Heart right ventricle (tissue), 16 donors: ENCODE measurements around the gene PSORS1C1. TPM values are rescaled to one million over a fixed set of nuclear protein-coding genes. Genes with fewer than 3 reads are reported as not detected.
A peak's percentile ranks its signal among the peaks of the same experiment; 100 is the strongest.
"Not testable (repeated sequence)": the region's sequence is repeated elsewhere in the genome, so short reads cannot be mapped to it uniquely, and the experiment has no call there.

Experiments
- ATAC-seq, 8 donors: fragments of 200-7000 bp; cut with Tn5 transposase; one replicate each; pipeline ENCODE4 v1.9.1; 2020; ENCODE audit warnings: mild to moderate bottlenecking in 8 of 8, moderate library complexity in 8 of 8, moderate number of reproducible peaks in 1 of 8
- DNase-seq, 2 donors: peaks; one replicate each; pipeline ENCODE4 v3.0.0-alpha.2; 2020
- H3K27ac ChIP-seq, 10 donors: fragments of 200-600 bp; sonication (generic) in 2 of 10; one replicate each; pipeline versions ENCODE4 v1.5.0 to v1.8.0; 2020 to 2022; ENCODE audit warnings: mild to moderate bottlenecking in 3 of 10
- H3K27me3 ChIP-seq, 7 donors: fragments of 200-600 bp; one replicate each; pipeline ENCODE4 v1.8.0; 2021 to 2022; ENCODE audit warnings: mild to moderate bottlenecking in 2 of 7
- H3K36me3 ChIP-seq, 9 donors: fragments of 200-600 bp; sonication (generic) in 1 of 9; one replicate each; pipeline versions ENCODE4 v1.5.0 to v1.8.0; 2020 to 2022; ENCODE audit warnings: mild to moderate bottlenecking in 2 of 9
- H3K4me1 ChIP-seq, 9 donors: fragments of 200-600 bp; sonication (generic) in 1 of 9; one replicate each; pipeline versions ENCODE4 v1.5.0 to v1.8.0; 2020 to 2022; ENCODE audit warnings: mild to moderate bottlenecking in 4 of 9
- H3K4me3 ChIP-seq, 10 donors: fragments of 200-600 bp; sonication (generic) in 2 of 10; one replicate each; pipeline versions ENCODE4 v1.5.0 to v1.8.0; 2020 to 2022; ENCODE audit warnings: mild to moderate bottlenecking in 7 of 10, moderate library complexity in 2 of 10
- H3K9me3 ChIP-seq, 11 donors: fragments of 200-600 bp in 10 of 11; sonication (generic) in 2 of 11; one replicate each; pipeline versions ENCODE4 v1.5.0 to v1.8.0; 2013 to 2022; ENCODE audit warnings: mild to moderate bottlenecking in 2 of 11, control low read depth in 1 of 11, moderate library complexity in 1 of 11
- CTCF ChIP-seq, 9 donors: fragments of 200-600 bp; sonication (generic) in 2 of 9; IDR thresholded peaks; one replicate each; pipeline versions ENCODE4 v1.5.0 to v1.8.0; 2021 to 2022; ENCODE audit warnings: antibody characterized with exemption in 9 of 9, mild to moderate bottlenecking in 5 of 9, moderate library complexity in 1 of 9
- WGBS, 2 donors: extraction: QIAGEN DNeasy Blood & Tissue Kit; methylation state at CpG; one replicate each; pipeline ENCODE4 v1.1.7; 2013; ENCODE audit warnings: inconsistent platforms in 1 of 2; 5-methylcytosine and 5-hydroxymethylcytosine counted together
- intact Hi-C, 10 donors: fragments of 100-400 bp; cut with DNase I; formaldehyde crosslinking; loops; one replicate each; pipeline versions ENCODE4 v1.11.1 to v1.14.2; 2022
- polyA plus RNA-seq, 2 donors: library from polyadenylated mRNA; stranded (reverse); fragments of 200-250 nt; gene quantifications; one replicate each; pipeline ENCODE4 v1.2.3, GENCODE V29; 2013
- total RNA-seq, 10 donors: library from RNA; stranded (reverse); fragmentation: NEBNext Ultra II Directional in 3 of 10; extraction: Animal tissue kit (Norgen Biotek cat#: 25700) in 3 of 10; gene quantifications; one replicate each; pipeline versions ENCODE4 v1.2.1 to v1.2.4, GENCODE V29; 2021 to 2023
- donor health status: Arrhythmogenic right ventricular cardiomyopathy.
- donor health status: ischemic (EF 13 %, LVEDD 7.1; RV severe dilation, severe dysfunction).
- donor health status: healthy with polysubstance abuse.
- donor health status: DM: no; HTN: yes; CAD: no.
- donor health status: DM: no; HTN: no; CAD: no.
- donor health status: ischemic (EF 25% LVEDD 6.9; RV normal size, moderate dysfunction).
- donor health status: ischemic (EF 25% LVEDD 5.7; RV mildly dilated, moderate dysfunction).
- donor health status: healthy.
- donor health status: DM: yes; HTN: yes; CAD: no.
- donor health status: Ischemic cardiomyopathy.
- donor health status: ischemic (EF 35%, LVEDD 5.7; RV mildly dilated, moderate dysfunction).
- donor health status: nonischemic (EF 11% LVEDD 7.7; RV severe dilation, severe dysfunction).
- donor health status: DM: yes; HTN: yes; CAD: no.
- donor health status: PGD.
- donor health status: ischemic (EF 29% LVEDD 5.4; RV normal size, mild dysfunction).
- donor health status: nonischemic (EF 23%, LVEDD 6.1; RV moderate dilation, normal function).

Gene PSORS1C1
- total and polyA plus RNA-seq, 12 donors = 0.13 to 6.2 (median 3.0) TPM

GRCh38 chr6:31179896-31180295 is 65.3 kb downstream of the PSORS1C1 start:
- H3K4me1 ChIP-seq = peaks cover 0 to 51% (median 7%) of the 10 kb centered on the region in 9 donors
- peak overlapping the region in 8 of 10 donors; percentile 27 to 59 (median 44) for H3K4me3 ChIP-seq
- H3K27me3 ChIP-seq = no peaks in the 10 kb centered on the region
- ATAC-seq = no peak
- no peak for DNase-seq
- no peak for TF ChIP-seq CTCF (IDR thresholded peaks at IDR 0.05)
- no peaks in the 10 kb centered on the region for H3K9me3 ChIP-seq
- 94 to 97% methylated on average over 8 of the region's 8 CpGs for WGBS, 2 donors
- intact Hi-C loops = loop anchor here in 1 of 10 donors (5.0 kb wide), 1 partner anchor 38 kb away; no protein-coding TSS in a partner anchor
- peaks cover 0 to 13% (median 0%) of the 10 kb centered on the region in 9 donors for H3K36me3 ChIP-seq
- peak overlapping the region in 6 of 10 donors; percentile 6 to 71 (median 50) for H3K27ac ChIP-seq

- TF ChIP-seq CTCF (IDR thresholded peaks at IDR 0.05) = no peak
- H3K4me1 ChIP-seq = peaks cover 0 to 53% (median 7%) of the 10 kb centered on the region in 9 donors
- DNase-seq (peak; percentile 80 to 91), ATAC-seq (peak; percentile 91 to 99 (median 98))
- H3K27ac ChIP-seq = peak overlapping the region in 6 of 10 donors; percentile 6 to 71 (median 50)
- H3K4me3 ChIP-seq = peak overlapping the region in 9 of 10 donors; percentile 18 to 59 (median 42)
- H3K9me3 ChIP-seq = no peaks in the 10 kb centered on the region
- WGBS, 2 donors = 51 to 55% methylated on average over 26 of the region's 26 CpGs
- peaks cover 0 to 13% (median 0%) of the 10 kb centered on the region in 9 donors for H3K36me3 ChIP-seq
- intact Hi-C loops = no loop called here
- H3K27me3 ChIP-seq = no peaks in the 10 kb centered on the region
These were observed 65.9 kb downstream of the PSORS1C1 start for GRCh38 chr6:31180500-31180899.

- intact Hi-C loops, ATAC-seq, DNase-seq, H3K27ac ChIP-seq, H3K4me3 ChIP-seq, H3K9me3 ChIP-seq, H3K36me3 ChIP-seq, H3K27me3 ChIP-seq: not testable (repeated sequence)
- H3K4me1 ChIP-seq = peaks cover 0 to 51% (median 8%) of the 10 kb centered on the region in 9 donors
- WGBS, 2 donors = 78 to 92% methylated on average over 2 of the region's 2 CpGs
These were observed 68.7 kb downstream of the PSORS1C1 start for GRCh38 chr6:31183287-31183686.

GRCh38 chr6:31183859-31184258 is 69.3 kb downstream of the PSORS1C1 start:
- H3K36me3 ChIP-seq, H3K4me3 ChIP-seq, H3K27ac ChIP-seq, ATAC-seq, H3K27me3 ChIP-seq, H3K9me3 ChIP-seq, DNase-seq, intact Hi-C loops: not testable (repeated sequence)
- 71 to 78% methylated on average over 6 of the region's 6 CpGs for WGBS, 2 donors
- peaks cover 0 to 46% (median 3%) of the 10 kb centered on the region in 9 donors for H3K4me1 ChIP-seq

DNA sequence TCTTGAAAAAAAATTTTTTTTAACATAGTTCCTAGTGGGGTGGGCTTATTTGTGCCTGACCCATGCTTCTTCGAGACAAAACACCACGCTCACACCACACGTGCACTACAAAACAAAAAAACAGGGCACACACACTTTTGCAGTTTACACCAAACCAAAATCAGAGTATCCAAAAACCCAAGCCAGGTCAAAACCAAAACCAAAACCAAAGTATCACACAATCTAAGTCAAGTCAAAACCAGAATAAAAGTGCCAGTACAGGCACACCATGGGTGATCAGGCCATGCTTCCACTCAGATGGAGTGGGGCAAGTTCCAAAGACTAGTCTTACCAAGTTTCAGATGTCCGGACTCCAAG is 71.1 kb downstream of the PSORS1C1 start:
- ATAC-seq = peak in 3 of 8 donors; percentile 14 to 38 (median 19)
- DNase-seq, H3K9me3 ChIP-seq, H3K27me3 ChIP-seq, H3K36me3 ChIP-seq: not testable (repeated sequence)
- intact Hi-C loops = loop anchor here in 2 of 10 donors (2.0 kb wide), 2 partner anchors 43 to 47 kb away; partner anchors contain the start of gene PSORS1C2 (in 1 of the 2)
- Histone ChIP-seq H3K4me3 (peak overlapping the region; percentile 23 to 57 (median 39)), H3K4me1 (peaks cover 0 to 30% (median 2%) of the 10 kb centered on the region in 9 donors), H3K27ac (peak overlapping the region; percentile 44 to 91 (median 82))
- WGBS, 2 donors = 46 to 67% methylated on average over 4 of the region's 4 CpGs
